Hindlimb muscle (tissue), 1 donor: ENCODE results near the gene DDX6. TPM values are rescaled to one million over a fixed set of nuclear protein-coding genes. Genes with fewer than 3 reads are reported as not detected.
"Not testable (repeated sequence)": the region's sequence is repeated elsewhere in the genome, so short reads cannot be mapped to it uniquely, and the experiment has no call there.

Experiments used
- DNase-seq: peaks from one replicate; pipeline ENCODE4 v3.0.0-alpha.2; 2013
- polyA plus RNA-seq: library from polyadenylated mRNA; unstranded; fragments of 120-200 nt; gene quantifications from one replicate; pipeline ENCODE4 v1.2.1, GENCODE V29; 2013; ENCODE audit not compliant: insufficient read length

The DDX6 gene
- polyA plus RNA-seq, 1 donor: 68.1 TPM

- DNase-seq: no peak
These were observed 50.1 kb downstream of the DDX6 start for GRCh38 chr11:118740892-118741291.

GRCh38 chr11:118735203-118735602 lies 55.8 kb downstream of the DDX6 start:
- no peak for DNase-seq

- no peak for DNase-seq
These were observed 56.9 kb downstream of the DDX6 start for GRCh38 chr11:118734031-118734430.

GRCh38 chr11:118729753-118730152 lies 61.2 kb downstream of the DDX6 start:
- not testable (repeated sequence) for DNase-seq

DNA sequence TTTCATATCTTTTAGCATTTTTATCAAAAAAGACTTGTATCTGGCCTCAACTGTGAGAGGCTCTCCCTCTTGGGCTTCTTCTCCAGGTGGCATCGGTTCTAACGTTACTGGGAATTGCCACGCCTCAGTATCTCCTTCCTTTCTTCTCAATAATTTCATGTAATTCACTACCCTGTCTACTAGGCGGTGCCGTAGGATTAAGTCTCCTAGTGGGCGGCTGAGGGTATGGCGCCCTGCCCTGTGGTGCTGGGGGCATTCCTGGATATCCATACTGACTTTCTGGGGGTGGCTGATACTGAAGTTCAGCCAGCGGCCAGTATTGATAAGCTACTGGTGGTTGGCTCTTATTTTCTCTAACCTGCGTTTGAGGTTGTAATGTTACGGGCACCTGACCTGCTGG lies 62.9 kb downstream of the DDX6 start:
- not testable (repeated sequence) for DNase-seq

DNA sequence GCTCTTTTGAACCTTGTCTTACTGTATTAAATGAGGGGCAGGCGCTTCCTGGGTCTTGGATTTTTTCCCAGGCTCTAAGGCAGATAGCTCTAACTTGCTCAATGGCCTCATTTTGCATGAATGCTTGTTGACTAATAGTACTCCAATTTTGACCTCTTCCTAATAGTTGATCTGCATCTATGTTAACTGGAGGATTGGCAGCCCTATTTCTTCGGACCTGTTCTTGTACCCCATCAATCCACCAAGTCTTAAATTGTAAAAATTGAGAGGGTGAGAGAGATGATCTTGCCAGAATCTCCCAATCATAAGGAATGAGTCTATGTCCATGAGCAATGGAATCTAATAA lies 63.3 kb downstream of the DDX6 start:
- DNase-seq: not testable (repeated sequence)

DNA sequence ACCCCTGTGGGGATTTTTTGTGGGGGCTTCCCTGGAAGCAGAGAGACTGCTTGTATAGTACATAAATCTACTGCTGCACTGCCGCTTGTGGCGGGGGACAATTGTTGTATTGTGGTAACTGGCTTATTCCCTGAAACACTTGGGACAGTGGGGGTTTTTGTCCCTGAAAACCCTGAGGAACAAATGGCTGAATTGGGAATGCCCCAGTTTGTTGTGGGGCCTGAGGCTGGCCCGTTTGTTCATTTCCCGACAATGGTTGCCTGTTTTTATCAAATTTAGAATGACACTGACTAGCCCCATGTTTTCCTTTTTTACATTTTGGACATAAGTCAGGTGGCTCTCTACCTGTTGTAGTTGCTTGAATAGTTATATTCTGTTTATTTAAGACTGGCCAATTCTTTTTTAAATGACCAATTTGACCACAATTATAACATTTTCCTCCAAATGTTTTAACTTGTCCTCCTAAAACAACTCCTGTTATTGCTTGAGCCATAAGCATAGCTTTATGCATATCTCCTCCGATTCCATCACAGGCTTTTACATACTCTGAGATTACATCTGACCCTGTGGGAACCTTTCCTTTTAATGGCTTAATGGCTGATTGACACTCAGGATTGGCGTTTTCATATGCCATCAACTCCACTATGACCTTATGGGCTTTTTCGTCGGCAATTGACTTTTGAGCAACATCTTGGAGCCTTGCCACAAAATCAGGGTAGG lies 63.8 kb downstream of the DDX6 start:
- not testable (repeated sequence) for DNase-seq

GRCh38 chr11:118721478-118722015 lies 69.4 kb downstream of the DDX6 start:
- not testable (repeated sequence) for DNase-seq

GRCh38 chr11:118720740-118721139 lies 70.2 kb downstream of the DDX6 start:
- not testable (repeated sequence) for DNase-seq

GRCh38 chr11:118720078-118720477 lies 70.9 kb downstream of the DDX6 start:
- DNase-seq: not testable (repeated sequence)

DNA sequence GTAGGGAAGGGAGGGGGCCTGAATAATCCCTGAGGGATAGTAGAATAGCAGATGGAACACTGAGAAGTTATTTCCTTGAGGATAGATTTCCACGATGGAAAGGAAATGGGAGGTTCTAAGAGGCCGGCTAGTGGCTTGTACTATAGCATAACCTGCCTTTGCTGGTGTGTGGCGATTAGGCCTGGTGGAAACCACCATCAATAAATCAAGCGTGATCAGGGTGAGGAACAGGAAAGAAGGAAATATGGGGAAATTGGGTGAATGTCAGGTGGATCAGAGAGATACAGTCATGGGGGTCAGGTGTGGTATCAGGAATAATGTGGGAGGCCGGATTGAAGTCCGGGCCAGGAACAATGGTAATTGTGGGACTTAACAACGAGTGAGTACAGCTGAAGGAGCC lies 72.4 kb downstream of the DDX6 start:
- DNase-seq: not testable (repeated sequence)

DNA sequence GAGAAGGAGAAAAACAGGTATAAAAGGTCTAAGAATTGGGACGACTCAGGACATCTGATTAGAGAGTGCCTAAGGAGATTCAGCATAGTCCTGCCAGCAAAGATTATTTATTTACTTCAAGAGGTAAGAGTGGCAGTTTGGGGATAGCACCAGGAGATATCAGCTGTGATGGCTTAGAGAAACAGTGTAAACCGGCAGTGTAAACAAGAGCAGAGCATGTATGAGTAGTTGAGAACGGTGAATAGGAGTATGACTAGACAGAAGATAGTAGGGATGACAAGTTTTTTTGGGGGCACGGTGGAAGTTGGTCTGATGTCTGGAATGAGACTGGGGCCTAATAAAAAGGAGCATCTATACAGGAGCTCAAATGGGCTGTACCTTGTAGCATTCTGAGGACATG lies 73.2 kb downstream of the DDX6 start:
- DNase-seq: not testable (repeated sequence)

DNA sequence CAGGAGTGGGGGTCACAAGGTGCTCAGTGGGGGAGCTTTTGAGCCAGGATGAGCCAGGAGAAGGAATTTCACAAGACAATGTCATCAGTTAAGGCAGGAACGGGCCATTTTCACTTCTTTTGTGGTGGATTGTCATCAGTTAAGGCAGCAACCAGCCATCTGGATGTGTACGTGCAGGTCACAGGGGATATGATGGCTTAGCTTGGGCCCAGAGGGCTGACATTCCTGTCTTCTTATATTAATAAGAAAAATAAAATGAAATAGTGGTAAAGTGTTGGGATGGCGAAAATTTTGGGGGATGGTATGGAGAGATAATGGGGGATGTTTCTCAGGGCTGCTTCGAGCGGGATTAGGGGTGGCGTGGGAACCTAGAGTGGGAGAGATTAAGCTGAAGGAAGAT lies 73.7 kb downstream of the DDX6 start:
- DNase-seq: not testable (repeated sequence)

GRCh38 chr11:118715837-118716260 lies 75.1 kb downstream of the DDX6 start:
- DNase-seq: no peak

DNA sequence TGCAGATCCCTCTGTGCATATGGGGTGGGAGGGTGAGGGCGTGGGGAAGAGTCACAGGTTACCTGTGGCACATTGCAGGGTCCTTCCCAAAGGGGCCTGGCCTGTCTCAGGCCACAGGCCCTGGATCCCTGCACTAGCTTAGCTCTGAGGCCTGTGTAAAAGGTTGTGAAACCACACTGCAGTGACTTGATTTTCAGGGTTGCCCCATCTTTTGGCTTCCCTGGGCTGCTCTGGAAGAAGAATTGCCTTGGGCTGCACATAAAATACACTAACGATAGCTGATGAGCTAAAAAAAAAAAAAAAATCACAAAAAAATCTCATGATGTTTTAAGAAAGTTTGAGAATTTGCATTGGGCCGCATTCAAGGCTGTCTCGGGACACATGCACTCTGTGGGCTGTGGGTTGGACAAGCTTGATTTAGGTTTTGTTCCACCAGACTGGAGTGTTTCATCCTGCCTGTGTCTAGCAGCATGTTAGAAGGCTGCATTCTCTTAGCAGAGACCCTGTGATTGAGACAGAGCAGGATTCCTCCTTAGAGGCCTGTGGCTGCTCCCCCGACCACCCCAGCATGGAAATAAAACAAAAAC lies 75.6 kb downstream of the DDX6 start:
- no peak for DNase-seq

DNA sequence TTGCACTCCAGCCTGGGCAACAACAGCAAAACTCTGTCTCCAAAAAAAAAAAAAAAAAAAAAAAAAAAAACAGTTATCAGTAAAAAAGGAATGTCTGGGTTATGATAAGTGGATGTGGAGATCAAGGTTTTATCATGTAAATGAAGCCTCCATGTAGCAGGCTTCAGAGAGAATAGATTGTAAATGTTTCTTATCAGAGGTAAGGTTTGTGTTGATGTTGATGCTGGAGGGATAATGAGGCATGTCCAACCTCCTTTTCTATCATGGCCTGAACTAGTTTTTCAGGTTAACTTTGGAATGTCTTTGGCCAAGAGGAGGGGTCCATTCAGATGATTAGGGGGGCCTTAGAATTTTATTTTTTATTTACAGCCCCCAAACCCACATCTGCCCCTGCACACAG lies 76.1 kb downstream of the DDX6 start:
- no peak for DNase-seq

GRCh38 chr11:118714416-118714815 lies 76.5 kb downstream of the DDX6 start:
- not testable (repeated sequence) for DNase-seq

DNA sequence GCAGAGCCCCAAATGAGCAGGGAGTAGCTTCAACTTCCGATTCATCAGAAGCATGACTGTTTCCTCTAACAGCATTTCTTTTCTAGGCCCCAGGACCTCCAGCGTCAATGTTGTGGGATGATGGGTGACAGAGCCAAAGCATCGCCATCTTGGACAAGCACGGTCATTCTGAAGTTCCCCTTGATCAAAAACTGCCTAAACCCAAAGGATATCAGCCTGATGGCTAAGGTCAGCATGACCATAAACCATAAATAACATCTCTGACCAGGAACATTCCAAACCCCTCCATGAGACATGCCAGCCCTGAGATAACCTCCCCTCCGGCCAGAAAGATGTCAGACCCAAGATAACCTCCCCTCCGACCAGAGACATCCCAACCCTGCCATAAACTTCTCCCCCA lies 82.7 kb downstream of the DDX6 start:
- DNase-seq: no peak

GRCh38 chr11:118706546-118706825 lies 84.5 kb downstream of the DDX6 start:
- no peak for DNase-seq

- DNase-seq: no peak
These were observed 85.0 kb downstream of the DDX6 start for GRCh38 chr11:118705791-118706545.

GRCh38 chr11:118705111-118705741 lies 85.7 kb downstream of the DDX6 start:
- no peak for DNase-seq

DNA sequence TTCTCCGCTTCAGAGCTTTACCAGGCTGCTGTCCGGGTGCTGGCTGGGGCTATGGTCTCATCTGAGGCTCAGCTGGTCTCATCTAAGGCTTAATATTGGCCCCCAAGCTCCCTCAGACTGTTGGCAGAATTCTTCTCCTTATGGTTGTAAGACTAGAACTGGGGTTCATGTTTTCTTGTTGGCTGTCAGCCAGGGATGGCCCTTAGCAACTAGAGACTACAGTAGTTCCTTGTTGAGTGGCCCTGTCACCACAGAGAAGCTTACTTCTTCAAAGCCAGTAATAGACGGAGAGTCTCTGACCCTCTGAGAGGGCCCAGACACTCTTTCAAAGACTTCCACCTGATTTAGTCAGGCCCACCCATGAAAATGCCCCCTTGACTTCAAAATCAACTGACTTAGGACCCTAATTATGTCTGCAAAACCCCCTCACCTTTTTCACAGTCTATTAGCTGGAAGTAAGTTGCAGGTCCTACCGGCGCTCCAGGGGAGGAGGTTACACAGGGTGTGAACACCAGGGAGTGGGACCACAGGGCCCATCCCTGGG lies 87.3 kb downstream of the DDX6 start:
- no peak for DNase-seq
